Heart left ventricle (tissue), 16 donors: ENCODE data around the gene HSBP1L1. TPM values are rescaled to one million over a fixed set of nuclear protein-coding genes. Genes with fewer than 3 reads are reported as not detected.

Experiments used
- ATAC-seq, 4 donors: fragments of 200-7000 bp; cut with Tn5 transposase; one replicate each; pipeline ENCODE4 v1.9.1; 2020 to 2022; ENCODE audit warnings: moderate library complexity in 4 of 4, mild to moderate bottlenecking in 3 of 4, moderate number of reproducible peaks in 1 of 4
- DNase-seq, 5 donors: peaks; one replicate each; pipeline ENCODE4 v3.0.0-alpha.2; 2020
- H3K27ac ChIP-seq, 12 donors: fragments of 200-600 bp; sonication (generic) in 4 of 12; one replicate each; pipeline versions ENCODE4 v1.5.0 to v1.8.0; 2016 to 2022; ENCODE audit warnings: mild to moderate bottlenecking in 2 of 12
- H3K27me3 ChIP-seq, 9 donors: fragments of 200-600 bp; sonication (generic) in 2 of 9; one replicate each; pipeline versions ENCODE4 v1.5.1 to v1.8.0; 2016 to 2022; ENCODE audit warnings: mild to moderate bottlenecking in 3 of 9
- H3K36me3 ChIP-seq, 9 donors: fragments of 200-600 bp; sonication (generic) in 2 of 9; one replicate each; pipeline versions ENCODE4 v1.5.0 to v1.8.0; 2018 to 2022; ENCODE audit warnings: mild to moderate bottlenecking in 2 of 9
- H3K4me1 ChIP-seq, 12 donors: fragments of 200-600 bp; sonication (generic) in 4 of 12; one replicate each; pipeline versions ENCODE4 v1.5.0 to v1.8.0; 2016 to 2022; ENCODE audit warnings: mild to moderate bottlenecking in 3 of 12
- H3K4me3 ChIP-seq, 12 donors: fragments of 200-600 bp; sonication (generic) in 4 of 12; one replicate each; pipeline versions ENCODE4 v1.5.0 to v1.8.0; 2017 to 2022; ENCODE audit warnings: mild to moderate bottlenecking in 9 of 12, moderate library complexity in 4 of 12
- H3K9me3 ChIP-seq, 12 donors: fragments of 200-600 bp; sonication (generic) in 4 of 12; one replicate each; pipeline versions ENCODE4 v1.5.0 to v1.8.0; 2016 to 2022; ENCODE audit warnings: mild to moderate bottlenecking in 1 of 12
- POLR2A ChIP-seq, 2 donors: fragments of 450-650 bp; IDR thresholded peaks; one replicate each; pipeline ENCODE4 v1.6.1; 2017; ENCODE audit warnings: antibody characterized with exemption in 2 of 2, mild to moderate bottlenecking in 2 of 2, moderate library complexity in 2 of 2
- WGBS, 4 donors: extraction: QIAGEN DNeasy Blood & Tissue Kit in 2 of 4; methylation state at CpG; one replicate each; pipeline versions ENCODE4 v1.1.5 to v1.1.7; 2013 to 2018; 5-methylcytosine and 5-hydroxymethylcytosine counted together
- intact Hi-C, 10 donors: fragments of 100-400 bp; cut with DNase I; formaldehyde crosslinking; loops; one replicate each; pipeline versions ENCODE4 v1.11.1 to v1.14.2; 2022
- polyA plus RNA-seq, 2 donors: library from polyadenylated mRNA; stranded (reverse); fragments of 200-250 nt; gene quantifications; one replicate each; pipeline ENCODE4 v1.2.3, GENCODE V29; 2013
- total RNA-seq, 9 donors: library from RNA; depleted of rRNA in 2 of 9; stranded (reverse); fragments of >200 nt in 2 of 9; fragmentation: NEBNext Ultra II Directional in 3 of 9; extraction: Animal tissue kit (Norgen Biotek cat#: 25700) in 3 of 9; gene quantifications; one replicate each; pipeline versions ENCODE4 v1.1.0 to v1.2.4, GENCODE V29; 2016 to 2023
- TF ChIP-seq, protein P1 (sequence below), 12 donors: fragments of 200-600 bp; sonication (generic) in 4 of 12; IDR thresholded peaks; one replicate each; pipeline versions ENCODE4 v1.5.0 to v1.8.0; 2018 to 2022; ENCODE audit warnings: antibody characterized with exemption in 12 of 12, mild to moderate bottlenecking in 5 of 12
- donor health status: ischemic (EF 13 %, LVEDD 7.1; RV severe dilation, severe dysfunction).
- donor health status: healthy with polysubstance abuse.
- donor health status: DM: no; HTN: yes; CAD: no.
- donor health status: DM: no; HTN: no; CAD: no.
- donor health status: ischemic (EF 25% LVEDD 6.9; RV normal size, moderate dysfunction).
- donor health status: ischemic (EF 25% LVEDD 5.7; RV mildly dilated, moderate dysfunction).
- donor health status: healthy.
- donor health status: DM: yes; HTN: yes; CAD: no.
- donor health status: ischemic (EF 35%, LVEDD 5.7; RV mildly dilated, moderate dysfunction).
- donor health status: nonischemic (EF 11% LVEDD 7.7; RV severe dilation, severe dysfunction).
- donor health status: DM: yes; HTN: yes; CAD: no.
- donor health status: PGD.
- donor health status: ischemic (EF 29% LVEDD 5.4; RV normal size, mild dysfunction).
- donor health status: nonischemic (EF 23%, LVEDD 6.1; RV moderate dilation, normal function).

The HSBP1L1 gene
- total and polyA plus RNA-seq, 11 donors: 3.6 to 27.5 (median 7.1) TPM

GRCh38 chr18:79961527-79962291 is 2.7 kb upstream of the HSBP1L1 start:
- H3K27me3 ChIP-seq: peaks cover 0 to 5% (median 0%) of the 10 kb centered on the region in 9 donors
- no peak overlapping the region for H3K4me3 ChIP-seq
- TF ChIP-seq, protein P1, sequence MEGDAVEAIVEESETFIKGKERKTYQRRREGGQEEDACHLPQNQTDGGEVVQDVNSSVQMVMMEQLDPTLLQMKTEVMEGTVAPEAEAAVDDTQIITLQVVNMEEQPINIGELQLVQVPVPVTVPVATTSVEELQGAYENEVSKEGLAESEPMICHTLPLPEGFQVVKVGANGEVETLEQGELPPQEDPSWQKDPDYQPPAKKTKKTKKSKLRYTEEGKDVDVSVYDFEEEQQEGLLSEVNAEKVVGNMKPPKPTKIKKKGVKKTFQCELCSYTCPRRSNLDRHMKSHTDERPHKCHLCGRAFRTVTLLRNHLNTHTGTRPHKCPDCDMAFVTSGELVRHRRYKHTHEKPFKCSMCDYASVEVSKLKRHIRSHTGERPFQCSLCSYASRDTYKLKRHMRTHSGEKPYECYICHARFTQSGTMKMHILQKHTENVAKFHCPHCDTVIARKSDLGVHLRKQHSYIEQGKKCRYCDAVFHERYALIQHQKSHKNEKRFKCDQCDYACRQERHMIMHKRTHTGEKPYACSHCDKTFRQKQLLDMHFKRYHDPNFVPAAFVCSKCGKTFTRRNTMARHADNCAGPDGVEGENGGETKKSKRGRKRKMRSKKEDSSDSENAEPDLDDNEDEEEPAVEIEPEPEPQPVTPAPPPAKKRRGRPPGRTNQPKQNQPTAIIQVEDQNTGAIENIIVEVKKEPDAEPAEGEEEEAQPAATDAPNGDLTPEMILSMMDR (IDR thresholded peaks at IDR 0.05): no peak
- no peak for TF ChIP-seq POLR2A (IDR thresholded peaks at IDR 0.05)
- no peak for ATAC-seq
- DNase-seq: no peak
- no peaks in the 10 kb centered on the region for H3K9me3 ChIP-seq
- no peak overlapping the region for H3K27ac ChIP-seq
- H3K4me1 ChIP-seq: peaks cover 0 to 18% (median 8%) of the 10 kb centered on the region in 12 donors
- WGBS, 4 donors: 67 to 75% (median 72%) methylated on average over 22 to 29 of the region's 29 CpGs
- H3K36me3 ChIP-seq: no peaks in the 10 kb centered on the region
- intact Hi-C loops: no loop called here

- 73 to 89% (median 80%) methylated on average over 10 of the region's 10 CpGs for WGBS, 4 donors
- Histone ChIP-seq H3K36me3 (peaks cover 0 to 2% (median 0%) of the 10 kb centered on the region in 9 donors), H3K4me1 (peaks cover 0 to 18% (median 8%) of the 10 kb centered on the region in 12 donors), H3K9me3 (no peaks in the 10 kb centered on the region), H3K4me3 (no peak overlapping the region), H3K27me3 (peaks cover 0 to 5% (median 0%) of the 10 kb centered on the region in 9 donors), H3K27ac (no peak overlapping the region)
- no peak for DNase-seq
- intact Hi-C loops: no loop called here
- peak in 1 of 4 donors; percentile 2 for ATAC-seq
- TF ChIP-seq, protein P1 (IDR thresholded peaks at IDR 0.05): no peak
- no peak for TF ChIP-seq POLR2A (IDR thresholded peaks at IDR 0.05)
These were observed 2.1 kb upstream of the HSBP1L1 start for GRCh38 chr18:79962311-79962710.

DNA sequence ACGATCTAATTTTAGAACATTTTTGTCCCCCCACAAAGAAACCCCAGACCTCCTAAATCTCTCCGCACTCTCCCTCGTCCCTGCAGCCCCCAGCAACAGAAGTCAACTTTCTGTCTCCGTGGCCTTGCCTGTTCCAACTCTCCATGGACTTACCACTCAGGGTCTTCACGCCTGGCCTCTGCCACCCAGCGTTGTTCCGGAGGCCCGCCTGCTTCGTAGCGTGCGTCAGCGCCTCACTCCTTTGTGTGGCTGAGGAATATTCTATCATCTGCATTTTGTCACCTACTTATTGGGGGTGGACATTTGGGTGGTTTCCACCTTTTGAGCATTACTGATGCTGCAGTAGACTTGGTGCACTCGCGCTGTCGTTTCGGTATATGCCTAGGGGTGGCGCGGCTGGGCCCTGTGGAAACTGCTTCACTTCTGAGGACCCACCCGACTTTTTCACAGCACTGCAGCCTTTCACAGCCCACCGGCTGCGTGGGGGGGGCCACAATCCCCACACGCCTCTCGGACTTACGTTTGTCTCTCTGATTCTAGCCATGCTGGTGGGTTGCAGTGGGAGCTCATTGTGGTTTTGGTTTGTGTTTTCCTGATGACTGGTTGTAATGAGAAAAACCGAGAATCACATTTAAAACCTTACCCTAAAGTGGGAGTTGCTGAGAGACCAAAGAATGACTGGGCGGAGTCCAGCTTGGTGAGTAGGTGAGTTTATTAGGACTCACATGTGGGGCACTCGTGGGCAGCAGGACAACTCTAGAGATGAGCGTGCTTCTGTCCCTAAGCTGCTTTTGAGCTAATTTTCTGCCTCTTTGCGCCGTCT is 1.4 kb upstream of the HSBP1L1 start:
- intact Hi-C loops: no loop called here

More for the DNA sequence above, 1.4 kb upstream of the HSBP1L1 start:
- Histone ChIP-seq H3K27ac (no peak overlapping the region), H3K4me3 (no peak overlapping the region), H3K9me3 (no peaks in the 10 kb centered on the region), H3K27me3 (peaks cover 0 to 5% (median 0%) of the 10 kb centered on the region in 9 donors), H3K4me1 (peaks cover 0 to 18% (median 8%) of the 10 kb centered on the region in 12 donors), H3K36me3 (peaks cover 0 to 8% (median 4%) of the 10 kb centered on the region in 9 donors)
- WGBS, 4 donors: 91 to 94% (median 93%) methylated on average over 30 of the region's 30 CpGs
- ATAC-seq: no peak
- DNase-seq: no peak
- no peak for TF ChIP-seq POLR2A (IDR thresholded peaks at IDR 0.05)
- TF ChIP-seq, protein P1 (IDR thresholded peaks at IDR 0.05): no peak
